Measurements from ENCODE around the gene ADGRL3.

- TF ChIP-seq CTCF (IDR thresholded peaks at IDR 0.05) (no peak), POLR2AphosphoS5 (IDR thresholded peaks at IDR 0.05) (no peak)
Measured at GRCh38 chr4:61195101-61195500, 5.0 kb upstream of the ADGRL3 start.

Data from suprapubic skin (tissue), 3 donors.